ENCODE results near the gene LASP1. TPM values are rescaled to one million over a fixed set of nuclear protein-coding genes. Genes with fewer than 3 reads are reported as not detected.

Gene LASP1
- total and polyA plus RNA-seq, 2 of the 8 experiments (the other 6 are each of a cell fraction or from before 2014, with no cell fraction given): 114 to 180 TPM

- no peak for TF ChIP-seq ZNF274 (IDR thresholded peaks at IDR 0.05; ENCODE audit: borderline replicate concordance, extremely low read depth, low read length)
These were observed 14.0 kb downstream of the LASP1 start (continued) for GRCh38 chr17:38883592-38884526.

Data from H1 (cell line).